A549 (cell line): ENCODE results near the gene AWAT2. TPM values are rescaled to one million over a fixed set of nuclear protein-coding genes. Genes with fewer than 3 reads are reported as not detected.

Experiments
- ATAC-seq, 2 experiments: fragments of 200-7000 bp in 1 of 2; fragments of >200 bp in 1 of 2; cut with Nextera tagmentation in 1 of 2; cut with Tn5 transposase in 1 of 2; 3 replicates each; pipeline versions ENCODE4 v1.8.0 to v1.9.1; 2018 to 2020; ENCODE audit warnings: mild to moderate bottlenecking in 1 of 2, moderate library complexity in 1 of 2
- CTCF ChIA-PET: fragments of 300-600 bp; sonication (Branson Sonifier 250); formaldehyde crosslinking; extraction: SDS; loops from one replicate; lab custom pipeline; 2021; ENCODE audit warnings: antibody characterized with exemption, inconsistent platforms; lab: Yijun Ruan, JAX
- POLR2A ChIA-PET: fragments of 350-600 bp; formaldehyde crosslinking; extraction: SDS; loops from one replicate; lab custom pipeline; 2021; ENCODE audit warnings: antibody characterized with exemption, inconsistent platforms; lab: Yijun Ruan, JAX
- DNase-seq, 2 experiments: peaks; one replicate each; pipeline versions ENCODE4 v3.0.0 to v3.0.0-alpha.2; 2011 to 2016; ENCODE audit warnings: low read depth in 1 of 2, low spot score in 1 of 2
- FAIRE-seq: peaks from 2 replicates; lab custom pipeline; 2011; peaks lifted over from hg19 to GRCh38; lab: Jason Lieb, UNC
- H3K27ac ChIP-seq, 2 experiments: fragments of >200 bp; sonication (Bioruptor Twin); formaldehyde crosslinking; 3 replicates each; pipeline ENCODE4 v1.5.1; 2016 to 2017
- H3K4me1 ChIP-seq: fragments of >200 bp; sonication (Bioruptor Twin); formaldehyde crosslinking; 3 replicates; pipeline ENCODE4 v1.6.1; 2016
- H3K4me2 ChIP-seq: fragments of >200 bp; sonication (Bioruptor Twin); formaldehyde crosslinking; 3 replicates; pipeline ENCODE4 v1.6.1; 2016
- H3K4me3 ChIP-seq: fragments of >200 bp; sonication (Bioruptor Twin); formaldehyde crosslinking; 3 replicates; pipeline ENCODE4 v1.5.1; 2016
- H3K9me3 ChIP-seq: fragments of >200 bp; sonication (Bioruptor Twin); formaldehyde crosslinking; 3 replicates; pipeline ENCODE4 v1.6.1; 2016
- CHD2 ChIP-seq: fragments of 150-350 bp; IDR thresholded peaks from 2 replicates; pipeline ENCODE4 v1.6.1; 2014; ENCODE audit warnings: low read length; ENCODE audit not compliant: partially characterized antibody
- FOSB ChIP-seq: fragments of 250-450 bp; sonication (Bioruptor Pico); IDR thresholded peaks from 2 replicates; pipeline ENCODE4 v1.5.0; 2020; ENCODE audit warnings: mild to moderate bottlenecking, moderate library complexity
- FOXS1 ChIP-seq: fragments of 250-450 bp; sonication (Bioruptor Pico); IDR thresholded peaks from 2 replicates; pipeline ENCODE4 v1.5.0; 2020; ENCODE audit warnings: mild to moderate bottlenecking, moderate library complexity
- HOXA7 ChIP-seq: fragments of 250-450 bp; sonication (Bioruptor Pico); IDR thresholded peaks from 2 replicates; pipeline ENCODE4 v1.5.0; 2020; ENCODE audit warnings: mild to moderate bottlenecking, moderate library complexity
- MAFK ChIP-seq: fragments of 450-650 bp; IDR thresholded peaks from 2 replicates; pipeline ENCODE4 v1.6.1; 2014; ENCODE audit not compliant: partially characterized antibody
- MAZ ChIP-seq: fragments of 150-350 bp; IDR thresholded peaks from 2 replicates; pipeline ENCODE4 v1.6.1; 2014; ENCODE audit warnings: antibody characterized with exemption, low read depth, low read length, borderline replicate concordance
- NR3C1 ChIP-seq: fragments of >200 bp; sonication (Bioruptor Twin); formaldehyde crosslinking; IDR thresholded peaks from 3 replicates; pipeline ENCODE4 v1.6.1; 2017
- SREBF2 ChIP-seq: fragments of 450-650 bp; IDR thresholded peaks from 2 replicates; pipeline ENCODE4 v1.6.1; 2014; ENCODE audit warnings: mild to moderate bottlenecking, moderate library complexity
- TP53 ChIP-seq: fragments of 250-450 bp; sonication (Bioruptor Pico); IDR thresholded peaks from 2 replicates; pipeline ENCODE4 v1.5.0; 2021; ENCODE audit warnings: mild to moderate bottlenecking, moderate library complexity
- ZFP36 ChIP-seq: fragments of 450-650 bp; IDR thresholded peaks from 2 replicates; pipeline ENCODE4 v1.6.1; 2014; ENCODE audit warnings: borderline replicate concordance; ENCODE audit not compliant: partially characterized antibody
- ZNF302 ChIP-seq: fragments of 250-450 bp; sonication (Bioruptor Pico); IDR thresholded peaks from 2 replicates; pipeline ENCODE4 v1.9.0; 2021; ENCODE audit warnings: inconsistent platforms, mild to moderate bottlenecking, moderate library complexity
- WGBS: methylation state at CpG from one replicate; pipeline ENCODE4 v1.1.6; 2017; ENCODE audit errors: missing lambda C conversion rate; 5-methylcytosine and 5-hydroxymethylcytosine counted together
- polyA plus RNA-seq, 4 experiments: library from polyadenylated mRNA; depleted of rRNA in 3 of 4; stranded (reverse); fragments of >200 nt; fragmentation: RNase III in 1 of 4; extraction: RNeasy Plus Mini Kit Qiagen cat#74134 plus additional on column Dnase treatment in 1 of 4; gene quantifications; 2 replicates in 3 of 4; 3 replicates in 1 of 4; pipeline ENCODE4 v1.2.3, GENCODE V29; 2011 to 2017
- TF ChIP-seq, protein P1 (sequence below): fragments of 150-350 bp; IDR thresholded peaks from 2 replicates; pipeline ENCODE4 v1.6.1; 2014; ENCODE audit warnings: low read depth, mild to moderate bottlenecking, low read length
- TF ChIP-seq, protein P2 (sequence below): IDR thresholded peaks from 2 replicates; pipeline ENCODE4 v1.6.1; 2012; ENCODE audit warnings: low read depth, borderline replicate concordance
- TF ChIP-seq, protein P3 (sequence below): fragments of 250-450 bp; sonication (Bioruptor Pico); IDR thresholded peaks from 2 replicates; pipeline ENCODE4 v1.5.0; 2020; ENCODE audit warnings: low read depth, mild to moderate bottlenecking, moderate library complexity
- TF ChIP-seq, protein P4 (sequence below): IDR thresholded peaks from 2 replicates; pipeline ENCODE4 v1.6.1; 2012
- TF ChIP-seq, protein P5 (sequence below): fragments of 450-650 bp; IDR thresholded peaks from 2 replicates; pipeline ENCODE4 v1.6.1; 2014; ENCODE audit warnings: antibody characterized with exemption

Gene AWAT2
- polyA plus RNA-seq, 2 of the 4 experiments (the other 2 are of a cell fraction): not detected

DNA sequence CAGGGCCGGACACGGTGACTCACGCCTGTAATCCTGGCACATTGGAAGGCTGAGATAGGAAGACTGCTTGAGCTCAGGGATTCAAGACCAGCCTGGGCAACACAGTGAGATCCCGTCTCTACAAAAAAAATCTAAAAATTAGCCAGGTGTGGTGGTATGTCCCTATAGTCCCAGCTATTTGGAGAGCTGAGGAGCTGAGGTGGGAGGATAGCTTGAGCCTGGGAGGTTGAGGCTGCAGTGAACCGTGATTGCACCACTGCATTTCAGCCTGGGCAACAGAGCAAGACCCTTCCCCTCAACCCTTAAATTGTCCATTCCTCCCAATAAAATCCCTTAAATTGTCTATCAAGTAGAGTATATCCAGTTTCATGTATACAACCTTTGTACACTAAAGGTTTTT is 29.6 kb upstream of the AWAT2 start (continued):
- TF ChIP-seq, protein P1, sequence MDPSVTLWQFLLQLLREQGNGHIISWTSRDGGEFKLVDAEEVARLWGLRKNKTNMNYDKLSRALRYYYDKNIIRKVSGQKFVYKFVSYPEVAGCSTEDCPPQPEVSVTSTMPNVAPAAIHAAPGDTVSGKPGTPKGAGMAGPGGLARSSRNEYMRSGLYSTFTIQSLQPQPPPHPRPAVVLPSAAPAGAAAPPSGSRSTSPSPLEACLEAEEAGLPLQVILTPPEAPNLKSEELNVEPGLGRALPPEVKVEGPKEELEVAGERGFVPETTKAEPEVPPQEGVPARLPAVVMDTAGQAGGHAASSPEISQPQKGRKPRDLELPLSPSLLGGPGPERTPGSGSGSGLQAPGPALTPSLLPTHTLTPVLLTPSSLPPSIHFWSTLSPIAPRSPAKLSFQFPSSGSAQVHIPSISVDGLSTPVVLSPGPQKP: no peak
- no peak for TF ChIP-seq ZNF302 (CRISPR knock-in tag)
- TF ChIP-seq FOSB: no peak

DNA sequence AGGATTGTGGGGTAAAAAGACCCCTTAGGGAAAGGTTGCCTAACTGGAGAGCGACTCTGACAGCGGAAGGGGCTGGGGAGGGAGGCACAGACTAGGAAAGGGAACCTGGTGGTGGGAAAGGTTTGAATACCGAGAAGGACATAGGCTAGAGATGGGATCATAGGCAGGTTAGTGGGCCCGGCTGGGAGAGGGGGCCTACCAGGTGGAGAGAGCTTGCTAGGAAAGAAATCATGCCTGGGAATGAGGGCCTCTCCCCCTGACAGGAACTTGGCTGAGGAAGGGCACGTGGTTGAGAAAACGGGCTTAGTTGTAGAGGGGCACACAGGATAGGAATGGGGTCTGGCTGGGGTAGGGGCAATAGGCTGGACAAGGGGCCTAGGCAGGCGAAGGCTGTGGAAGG is 16.9 kb upstream of the AWAT2 start:
- FAIRE-seq: no peak
- no peaks in the 10 kb centered on the region for H3K4me1 ChIP-seq
- TF ChIP-seq, protein P2, sequence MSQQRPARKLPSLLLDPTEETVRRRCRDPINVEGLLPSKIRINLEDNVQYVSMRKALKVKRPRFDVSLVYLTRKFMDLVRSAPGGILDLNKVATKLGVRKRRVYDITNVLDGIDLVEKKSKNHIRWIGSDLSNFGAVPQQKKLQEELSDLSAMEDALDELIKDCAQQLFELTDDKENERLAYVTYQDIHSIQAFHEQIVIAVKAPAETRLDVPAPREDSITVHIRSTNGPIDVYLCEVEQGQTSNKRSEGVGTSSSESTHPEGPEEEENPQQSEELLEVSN: no peak
- TF ChIP-seq FOXS1: no peak
- TF ChIP-seq, all 56 proteins: peak for 0
- no peak for DNase-seq
- Histone ChIP-seq H3K9me3 (no peaks in the 10 kb centered on the region), H3K4me3 (no peak overlapping the region), H3K27ac (no peak overlapping the region), H3K4me2 (no peak overlapping the region)
- WGBS: 63% methylated on average over 7 of the region's 7 CpGs
- no peak for ATAC-seq
- CTCF ChIA-PET: interaction anchor here (0.6 kb wide), 1 partner anchor 21 kb away, joined by 3 read pairs; no protein-coding TSS in a partner anchor
- POLR2A ChIA-PET: no interaction called here

DNA sequence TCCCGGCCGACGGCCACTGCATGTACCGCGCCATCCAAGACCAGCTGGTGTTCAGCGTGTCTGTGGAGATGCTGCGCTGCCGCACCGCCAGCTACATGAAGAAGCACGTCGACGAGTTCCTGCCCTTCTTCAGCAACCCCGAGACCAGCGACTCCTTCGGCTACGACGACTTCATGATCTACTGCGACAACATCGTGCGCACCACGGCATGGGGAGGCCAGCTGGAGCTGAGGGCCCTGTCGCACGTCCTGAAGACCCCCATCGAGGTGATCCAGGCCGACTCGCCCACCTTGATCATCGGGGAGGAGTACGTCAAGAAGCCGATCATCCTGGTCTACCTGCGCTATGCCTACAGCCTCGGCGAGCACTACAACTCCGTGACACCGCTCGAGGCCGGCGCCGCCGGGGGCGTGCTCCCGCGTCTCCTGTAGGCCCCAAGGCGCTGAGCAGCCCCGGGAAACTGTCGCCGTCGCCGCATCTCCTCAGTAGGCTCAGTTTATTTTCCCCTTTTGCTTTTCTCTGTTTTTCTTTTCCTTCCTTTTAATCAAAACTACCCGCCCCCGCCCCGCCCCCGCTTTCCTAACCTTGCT is 13.3 kb upstream of the AWAT2 start:
- POLR2A ChIA-PET: no interaction called here
- CTCF ChIA-PET: no interaction called here

DNA sequence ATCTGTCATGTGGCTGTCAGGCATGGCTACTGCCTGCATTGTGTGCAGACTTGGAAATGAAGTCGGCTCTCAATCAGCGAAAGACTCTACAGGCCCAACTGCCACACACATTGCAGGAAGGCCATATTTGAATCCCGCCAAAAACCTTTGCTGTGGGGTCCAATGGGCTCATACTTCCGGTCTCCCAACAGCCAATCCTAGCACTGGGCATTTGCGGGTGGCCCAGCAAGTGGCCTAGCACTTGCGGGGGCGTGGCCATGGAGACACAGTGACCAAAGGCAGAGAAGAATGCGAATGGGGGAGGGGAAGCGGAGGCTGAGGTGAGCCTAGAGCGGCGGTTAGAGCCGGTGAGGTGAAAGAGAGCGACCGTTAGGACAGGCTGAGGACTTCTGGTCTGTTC is 12.3 kb upstream of the AWAT2 start, which contains the start of gene OTUD6A:
OTUD6A (plus strand) TSS at position 382 of the 400 bp plus-strand sequence. CDS start 68 bp downstream, outside the sequence.
- POLR2A ChIA-PET: no interaction called here
- no peak for ATAC-seq
- CTCF ChIA-PET: no interaction called here
- no peak within 1 kb of the TSS for H3K27ac ChIP-seq
- 84% methylated on average over 14 of the region's 14 CpGs for WGBS
- DNase-seq: no peak
- no peaks in the 10 kb centered on the region for H3K9me3 ChIP-seq
- no peaks in the 10 kb centered on the region for H3K4me1 ChIP-seq
- no peak within 1 kb of the TSS for H3K4me2 ChIP-seq
- TF ChIP-seq CHD2 (no peak), ZFP36 (no peak), NR3C1 (no peak), ZNF302 (CRISPR knock-in tag) (no peak), HOXA7 (CRISPR knock-in tag) (no peak), TP53 (no peak), MAZ (no peak)
- TF ChIP-seq, protein P3, sequence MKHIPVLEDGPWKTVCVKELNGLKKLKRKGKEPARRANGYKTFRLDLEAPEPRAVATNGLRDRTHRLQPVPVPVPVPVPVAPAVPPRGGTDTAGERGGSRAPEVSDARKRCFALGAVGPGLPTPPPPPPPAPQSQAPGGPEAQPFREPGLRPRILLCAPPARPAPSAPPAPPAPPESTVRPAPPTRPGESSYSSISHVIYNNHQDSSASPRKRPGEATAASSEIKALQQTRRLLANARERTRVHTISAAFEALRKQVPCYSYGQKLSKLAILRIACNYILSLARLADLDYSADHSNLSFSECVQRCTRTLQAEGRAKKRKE (CRISPR knock-in tag): no peak
- TF ChIP-seq, protein P4, sequence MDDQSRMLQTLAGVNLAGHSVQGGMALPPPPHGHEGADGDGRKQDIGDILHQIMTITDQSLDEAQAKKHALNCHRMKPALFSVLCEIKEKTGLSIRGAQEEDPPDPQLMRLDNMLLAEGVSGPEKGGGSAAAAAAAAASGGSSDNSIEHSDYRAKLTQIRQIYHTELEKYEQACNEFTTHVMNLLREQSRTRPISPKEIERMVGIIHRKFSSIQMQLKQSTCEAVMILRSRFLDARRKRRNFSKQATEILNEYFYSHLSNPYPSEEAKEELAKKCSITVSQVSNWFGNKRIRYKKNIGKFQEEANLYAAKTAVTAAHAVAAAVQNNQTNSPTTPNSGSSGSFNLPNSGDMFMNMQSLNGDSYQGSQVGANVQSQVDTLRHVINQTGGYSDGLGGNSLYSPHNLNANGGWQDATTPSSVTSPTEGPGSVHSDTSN: no peak
- TF ChIP-seq, protein P5, sequence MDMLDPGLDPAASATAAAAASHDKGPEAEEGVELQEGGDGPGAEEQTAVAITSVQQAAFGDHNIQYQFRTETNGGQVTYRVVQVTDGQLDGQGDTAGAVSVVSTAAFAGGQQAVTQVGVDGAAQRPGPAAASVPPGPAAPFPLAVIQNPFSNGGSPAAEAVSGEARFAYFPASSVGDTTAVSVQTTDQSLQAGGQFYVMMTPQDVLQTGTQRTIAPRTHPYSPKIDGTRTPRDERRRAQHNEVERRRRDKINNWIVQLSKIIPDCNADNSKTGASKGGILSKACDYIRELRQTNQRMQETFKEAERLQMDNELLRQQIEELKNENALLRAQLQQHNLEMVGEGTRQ: no peak
- no peak for FAIRE-seq
- no peak within 1 kb of the TSS for H3K4me3 ChIP-seq

More for the DNA sequence above, 13.3 kb upstream of the AWAT2 start:
- no peaks in the 10 kb centered on the region for H3K4me1 ChIP-seq
- no peak for TF ChIP-seq SREBF2
- TF ChIP-seq MAFK: no peak
- H3K4me2 ChIP-seq: no peak overlapping the region
- no peak for FAIRE-seq
- ATAC-seq: no peak
- H3K4me3 ChIP-seq: no peak overlapping the region
- no peak for DNase-seq
- no peak overlapping the region for H3K27ac ChIP-seq
- H3K9me3 ChIP-seq: no peaks in the 10 kb centered on the region
- WGBS: 94% methylated on average over 31 of the region's 52 CpGs
